ENCODE measurements around the gene DHRSX.
"Not testable (repeated sequence)": the region's sequence is repeated elsewhere in the genome, so short reads cannot be mapped to it uniquely, and the experiment has no call there.

DHRSX gene

DNA sequence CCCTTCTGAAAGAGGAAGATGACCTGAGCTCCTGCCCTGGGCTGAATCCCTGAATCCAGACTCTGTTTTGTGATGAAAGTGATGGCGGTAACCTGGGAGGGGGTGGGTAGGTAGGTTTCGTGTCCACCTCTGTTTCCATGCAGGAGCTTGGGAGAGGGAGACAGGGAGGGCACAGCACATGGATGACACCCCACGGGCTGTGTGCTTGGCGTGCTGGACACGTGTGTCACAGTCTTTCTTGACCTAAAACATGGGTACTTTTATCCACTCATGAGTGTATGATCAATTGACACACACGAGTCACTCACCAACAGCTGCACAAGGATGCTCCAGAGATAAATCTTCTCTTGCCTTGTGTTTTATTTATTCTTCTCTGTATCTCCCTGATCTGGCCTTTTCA is 111.5 kb downstream of the DHRSX start:
- no peak for DNase-seq (ENCODE audit: low read depth)
- no peak overlapping the region for H3K4me3 ChIP-seq (ENCODE audit: low read depth, low read length)
- TF ChIP-seq, protein P1, sequence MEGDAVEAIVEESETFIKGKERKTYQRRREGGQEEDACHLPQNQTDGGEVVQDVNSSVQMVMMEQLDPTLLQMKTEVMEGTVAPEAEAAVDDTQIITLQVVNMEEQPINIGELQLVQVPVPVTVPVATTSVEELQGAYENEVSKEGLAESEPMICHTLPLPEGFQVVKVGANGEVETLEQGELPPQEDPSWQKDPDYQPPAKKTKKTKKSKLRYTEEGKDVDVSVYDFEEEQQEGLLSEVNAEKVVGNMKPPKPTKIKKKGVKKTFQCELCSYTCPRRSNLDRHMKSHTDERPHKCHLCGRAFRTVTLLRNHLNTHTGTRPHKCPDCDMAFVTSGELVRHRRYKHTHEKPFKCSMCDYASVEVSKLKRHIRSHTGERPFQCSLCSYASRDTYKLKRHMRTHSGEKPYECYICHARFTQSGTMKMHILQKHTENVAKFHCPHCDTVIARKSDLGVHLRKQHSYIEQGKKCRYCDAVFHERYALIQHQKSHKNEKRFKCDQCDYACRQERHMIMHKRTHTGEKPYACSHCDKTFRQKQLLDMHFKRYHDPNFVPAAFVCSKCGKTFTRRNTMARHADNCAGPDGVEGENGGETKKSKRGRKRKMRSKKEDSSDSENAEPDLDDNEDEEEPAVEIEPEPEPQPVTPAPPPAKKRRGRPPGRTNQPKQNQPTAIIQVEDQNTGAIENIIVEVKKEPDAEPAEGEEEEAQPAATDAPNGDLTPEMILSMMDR (IDR thresholded peaks at IDR 0.05; ENCODE audit: insufficient read depth, low read depth, low read length, missing control alignments), result no peak

DNA sequence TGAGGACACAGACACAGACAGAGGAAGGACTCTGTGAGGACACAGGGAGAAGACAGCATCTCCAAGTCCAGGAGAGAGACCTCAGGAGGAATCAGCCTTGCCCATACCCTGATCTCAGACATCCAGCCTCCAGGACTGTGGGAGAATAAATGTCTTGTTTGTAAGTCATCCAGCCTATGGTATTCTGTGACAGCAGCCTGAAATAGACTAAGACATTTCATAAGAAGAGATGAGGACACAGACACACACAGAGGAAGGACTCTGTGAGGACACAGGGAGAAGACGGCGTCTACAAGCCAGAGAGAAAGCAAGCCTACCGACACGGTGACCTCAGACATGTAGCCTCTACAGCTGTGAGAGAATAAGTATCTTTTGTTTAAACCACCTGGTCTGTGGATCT is 112.1 kb downstream of the DHRSX start:
- DNase-seq (ENCODE audit: low read depth), result no peak
- no peak overlapping the region for H3K4me3 ChIP-seq (ENCODE audit: low read depth, low read length)
- TF ChIP-seq, protein P1 (IDR thresholded peaks at IDR 0.05; ENCODE audit: insufficient read depth, low read depth, low read length, missing control alignments), result no peak

DNA sequence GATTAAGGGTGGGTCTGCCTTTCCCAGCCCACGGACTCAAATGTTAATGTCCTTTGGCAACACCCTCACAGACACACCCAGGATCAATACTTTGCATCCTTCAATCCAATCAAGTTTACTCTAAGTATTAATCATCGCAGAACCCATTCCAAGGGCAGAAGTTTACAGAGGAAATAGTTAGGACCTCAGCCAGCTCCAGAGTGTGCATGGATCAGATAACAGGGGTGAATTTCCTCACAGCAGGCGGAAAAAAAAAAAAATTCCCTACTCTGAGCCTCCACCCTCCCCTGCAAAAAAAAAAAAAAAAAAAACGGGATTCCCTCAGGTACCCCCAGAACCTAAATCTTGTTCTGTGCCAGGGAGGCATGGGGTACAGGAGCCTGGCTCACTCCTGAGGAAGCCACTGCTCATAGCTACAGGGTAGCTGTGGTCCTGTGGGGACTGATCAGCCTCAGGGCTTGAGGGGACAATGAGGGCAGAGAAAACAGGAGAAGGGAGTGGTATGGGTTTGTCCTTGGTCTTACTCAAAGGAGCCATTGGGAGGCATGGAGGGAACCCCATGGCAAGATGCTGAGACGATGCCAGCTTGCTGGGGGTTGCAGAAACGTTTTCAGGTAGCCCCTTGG is 113.0 kb downstream of the DHRSX start:
- no peak overlapping the region for H3K4me3 ChIP-seq (ENCODE audit: low read depth, low read length)
- no peak for DNase-seq (ENCODE audit: low read depth)
- TF ChIP-seq, protein P1 (IDR thresholded peaks at IDR 0.05; ENCODE audit: insufficient read depth, low read depth, low read length, missing control alignments), result no peak

DNA sequence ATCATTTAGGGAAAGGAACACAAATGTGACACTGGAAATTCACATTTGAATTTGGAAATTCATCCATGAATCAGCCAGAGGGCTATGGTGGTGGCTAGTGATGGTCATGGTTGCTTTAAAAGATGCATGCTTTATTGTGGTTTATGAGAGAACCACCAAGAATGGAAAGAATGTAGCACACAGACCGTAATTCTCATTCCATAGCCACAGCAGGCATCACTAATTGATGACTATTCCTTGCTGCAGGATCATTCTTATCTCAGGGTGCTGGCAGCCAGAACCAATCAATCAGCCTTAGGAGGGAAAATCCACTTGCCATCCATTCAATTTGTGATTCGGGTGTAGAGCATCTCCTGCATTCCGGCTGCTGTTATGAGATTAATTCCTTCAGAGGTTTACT is 115.6 kb downstream of the DHRSX start:
- TF ChIP-seq, protein P1 (IDR thresholded peaks at IDR 0.05; ENCODE audit: insufficient read depth, low read depth, low read length, missing control alignments), result no peak
- DNase-seq (ENCODE audit: low read depth), result no peak
- H3K4me3 ChIP-seq (ENCODE audit: low read depth, low read length), result no peak overlapping the region

DNA sequence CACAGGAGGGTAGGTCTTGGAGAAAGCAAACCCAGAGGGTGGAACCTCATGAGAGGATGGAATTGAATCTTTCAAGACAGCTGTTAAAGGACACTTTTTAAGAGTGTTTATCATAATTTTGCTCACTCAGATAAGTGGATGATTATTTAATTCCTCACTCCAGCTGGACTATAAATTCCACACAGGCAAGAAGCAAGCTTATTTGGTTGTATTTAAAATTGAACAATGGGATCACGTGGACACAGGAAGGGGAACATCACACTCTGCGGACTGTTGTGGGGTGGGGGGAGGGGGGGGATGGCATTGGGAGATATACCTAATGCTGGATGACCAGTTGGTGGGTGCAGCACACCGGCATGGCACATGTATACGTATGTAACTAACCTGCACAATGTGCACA is 116.3 kb downstream of the DHRSX start:
- no peak overlapping the region for H3K4me3 ChIP-seq (ENCODE audit: low read depth, low read length)
- TF ChIP-seq, protein P1 (IDR thresholded peaks at IDR 0.05; ENCODE audit: insufficient read depth, low read depth, low read length, missing control alignments), result no peak
- DNase-seq (ENCODE audit: low read depth), result no peak

DNA sequence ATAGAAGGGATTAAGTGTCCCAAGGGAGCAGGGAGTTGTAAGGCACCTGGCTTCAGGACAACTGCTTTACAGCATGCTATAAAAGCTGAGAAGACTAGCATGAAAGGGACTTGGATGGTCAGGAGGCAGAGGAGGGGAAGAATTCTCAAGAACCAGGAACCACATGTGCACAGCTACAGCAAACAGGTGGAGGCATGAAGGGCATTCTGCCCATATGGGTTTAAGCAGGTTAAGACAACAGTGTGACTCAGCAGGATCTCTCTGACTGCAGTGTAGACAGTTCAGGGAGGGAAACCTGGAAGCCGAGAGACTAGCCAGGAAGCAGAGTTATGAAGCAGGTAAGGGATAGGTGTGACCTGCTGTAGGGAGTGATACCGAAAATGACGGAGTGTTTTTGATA is 117.0 kb downstream of the DHRSX start:
- no peak for DNase-seq (ENCODE audit: low read depth)
- TF ChIP-seq, protein P1 (IDR thresholded peaks at IDR 0.05; ENCODE audit: insufficient read depth, low read depth, low read length, missing control alignments), result no peak
- H3K4me3 ChIP-seq (ENCODE audit: low read depth, low read length), result no peak overlapping the region

DNA sequence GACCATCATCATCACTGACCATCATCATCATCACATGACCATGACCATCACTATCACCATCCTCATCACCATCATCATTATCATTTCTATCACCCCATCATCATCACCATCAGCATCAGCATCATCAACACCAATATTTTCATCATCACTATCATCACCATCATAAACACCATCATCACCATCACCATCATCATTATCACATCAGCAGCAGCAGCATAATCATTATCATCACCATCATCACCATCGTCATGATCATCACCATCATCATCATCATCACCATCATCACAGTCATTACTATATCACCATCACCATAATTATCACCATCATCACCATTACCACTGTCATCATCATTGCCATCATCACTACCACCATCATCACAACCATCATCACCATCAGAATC is 117.6 kb downstream of the DHRSX start:
- H3K4me3 ChIP-seq (ENCODE audit: low read depth, low read length), result no peak overlapping the region
- TF ChIP-seq, protein P1 (IDR thresholded peaks at IDR 0.05; ENCODE audit: insufficient read depth, low read depth, low read length, missing control alignments), result no peak
- no peak for DNase-seq (ENCODE audit: low read depth)

DNA sequence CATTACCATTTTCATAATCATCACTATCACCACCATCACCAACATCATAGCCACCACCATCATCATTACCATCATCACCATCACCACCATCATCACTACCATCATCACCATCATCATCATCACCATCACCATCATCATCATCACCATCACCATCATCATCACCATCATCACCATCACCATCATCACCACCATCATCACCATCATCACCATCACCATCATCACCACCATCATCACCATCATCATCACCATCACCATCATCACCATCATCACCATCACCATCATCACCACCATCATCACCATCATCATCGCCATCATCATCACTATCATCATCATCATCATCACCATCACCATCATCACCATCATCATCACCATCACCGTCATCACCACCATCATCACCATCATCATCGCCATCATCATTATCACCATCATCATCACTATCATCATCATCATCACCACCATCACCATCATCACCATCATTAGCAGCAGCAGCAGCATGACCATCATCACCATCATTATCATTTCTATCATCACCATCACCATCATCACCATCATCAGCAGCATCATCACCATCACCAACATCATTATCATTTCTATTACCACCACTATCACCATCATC is 118.2 kb downstream of the DHRSX start:
- H3K4me3 ChIP-seq (ENCODE audit: low read depth, low read length), result not testable (repeated sequence)

More for the DNA sequence above, 118.2 kb downstream of the DHRSX start:
- DNase-seq (ENCODE audit: low read depth), result not testable (repeated sequence)

Measured in GM12865 (cell line).